ENCODE data around the gene MEF2D.

MEF2D gene

DNA sequence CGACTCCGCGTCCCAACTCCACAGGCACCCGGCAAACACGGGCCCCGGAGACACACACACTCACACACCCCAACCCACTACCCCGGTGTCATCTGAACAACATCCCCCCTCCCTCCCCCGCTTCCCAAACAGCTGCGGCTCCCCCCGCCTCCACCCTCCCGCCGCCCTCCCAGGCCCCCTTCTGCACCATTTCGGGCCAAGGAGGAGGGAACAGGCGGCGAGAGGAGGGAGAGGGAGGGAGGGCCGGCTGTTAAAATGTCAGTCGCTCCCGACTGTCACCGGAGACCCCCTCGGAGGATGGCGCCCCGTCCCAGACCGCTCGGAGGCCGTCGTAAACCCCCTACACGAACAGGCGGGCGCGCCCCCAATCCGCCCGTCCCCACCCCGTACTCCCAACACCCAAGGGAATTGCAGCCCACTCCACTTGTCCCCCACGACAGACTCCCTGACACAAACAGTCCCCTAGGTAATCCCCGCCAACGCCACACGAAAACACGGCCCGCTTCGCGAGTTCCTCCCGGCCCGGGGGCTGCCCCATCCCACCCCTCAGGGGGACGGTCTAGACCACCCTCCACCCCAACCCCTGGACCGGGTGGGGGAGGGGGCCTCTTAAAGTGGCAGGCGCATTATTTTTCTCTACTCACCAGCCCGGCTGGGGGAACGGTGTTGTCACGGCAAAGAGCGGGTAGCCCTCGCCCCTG lies 583 bp downstream of the MEF2D start:
- FAIRE-seq: no peak

GRCh38 chr1:156499194-156499841 lies 1.3 kb downstream of the MEF2D start:
- FAIRE-seq: no peak

GRCh38 chr1:156498432-156499193 lies 2.0 kb downstream of the MEF2D start:
- no peak for FAIRE-seq

- FAIRE-seq: no peak
Observed at GRCh38 chr1:156497743-156498431, 2.7 kb downstream of the MEF2D start.

- no peak for FAIRE-seq
Observed at GRCh38 chr1:156497078-156497742, 3.4 kb downstream of the MEF2D start.

DNA sequence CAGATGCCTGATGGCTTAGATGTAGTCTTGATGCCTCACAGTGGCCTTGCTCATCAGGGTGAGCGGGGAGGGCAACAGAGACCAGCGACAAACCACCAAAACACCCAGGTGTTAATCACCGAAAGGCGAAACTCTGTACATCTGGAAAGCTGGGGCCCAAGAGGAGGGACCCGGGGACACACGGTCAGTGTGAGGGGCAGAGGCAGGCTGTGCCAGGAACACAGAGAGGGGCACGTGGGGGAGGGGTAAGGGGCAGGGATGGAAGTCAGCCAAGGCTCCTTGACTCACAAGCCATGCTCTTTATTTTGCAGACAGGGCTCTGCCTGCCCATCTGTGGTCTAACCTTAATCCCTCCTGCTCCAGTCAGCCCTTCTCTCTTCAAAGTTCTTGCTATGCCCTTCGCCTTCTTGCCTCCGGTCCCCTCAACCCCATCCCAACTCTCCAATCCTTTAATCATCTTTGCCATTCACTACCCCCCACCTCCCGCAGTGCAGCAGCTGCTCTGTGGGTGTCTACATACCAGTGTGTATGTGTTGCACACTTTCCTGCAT lies 4.3 kb downstream of the MEF2D start:
- FAIRE-seq: no peak

GRCh38 chr1:156495401-156496140 lies 5.0 kb downstream of the MEF2D start:
- no peak for FAIRE-seq

DNA sequence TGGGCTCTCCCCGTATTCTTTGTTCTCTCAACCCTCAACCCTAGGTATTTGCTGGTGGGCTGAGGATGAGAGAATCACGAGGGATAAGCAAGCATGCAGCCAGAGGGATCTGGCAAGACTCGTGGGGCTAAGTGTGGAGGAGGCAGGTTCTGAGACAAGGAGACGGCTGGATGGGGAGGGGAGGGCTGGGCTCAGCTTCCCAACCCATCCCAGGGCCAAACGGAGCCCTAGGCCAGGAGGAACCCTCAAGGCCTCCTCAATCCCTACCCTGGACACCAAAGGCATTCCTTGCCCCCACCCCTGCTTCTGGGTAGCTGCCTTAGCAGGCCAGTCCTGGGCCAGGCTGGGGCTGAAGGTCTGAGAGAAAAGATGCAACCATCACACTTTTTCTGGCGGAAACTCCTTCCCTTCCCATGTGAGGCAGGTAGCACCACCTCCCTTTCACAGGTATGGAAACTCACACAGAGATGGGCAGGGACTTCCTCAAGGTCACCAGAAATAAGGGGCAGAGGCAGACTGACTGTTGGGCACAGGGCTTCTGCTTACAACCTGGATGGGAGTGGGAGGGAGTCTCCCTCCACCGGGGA lies 6.2 kb downstream of the MEF2D start:
- no peak for FAIRE-seq

DNA sequence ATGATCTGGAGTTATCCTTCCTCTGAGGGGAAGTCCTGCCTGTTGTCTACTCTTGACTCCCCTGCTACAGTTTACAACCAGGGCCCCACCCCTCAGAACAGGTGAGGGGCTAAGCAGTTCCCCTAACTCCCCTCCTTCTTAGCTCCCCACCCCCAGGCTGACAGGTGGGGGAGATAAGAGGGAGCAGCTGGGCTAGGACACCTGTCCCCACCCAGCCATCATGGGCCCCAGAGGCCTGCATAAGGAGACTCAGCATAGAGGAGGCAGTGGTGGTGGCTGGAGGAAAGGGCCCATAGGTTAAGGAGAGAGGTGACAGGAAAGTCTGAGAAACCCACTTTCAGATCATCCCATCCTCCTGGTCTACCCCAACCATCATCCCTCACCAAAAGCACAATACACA lies 6.8 kb downstream of the MEF2D start:
- FAIRE-seq: no peak

DNA sequence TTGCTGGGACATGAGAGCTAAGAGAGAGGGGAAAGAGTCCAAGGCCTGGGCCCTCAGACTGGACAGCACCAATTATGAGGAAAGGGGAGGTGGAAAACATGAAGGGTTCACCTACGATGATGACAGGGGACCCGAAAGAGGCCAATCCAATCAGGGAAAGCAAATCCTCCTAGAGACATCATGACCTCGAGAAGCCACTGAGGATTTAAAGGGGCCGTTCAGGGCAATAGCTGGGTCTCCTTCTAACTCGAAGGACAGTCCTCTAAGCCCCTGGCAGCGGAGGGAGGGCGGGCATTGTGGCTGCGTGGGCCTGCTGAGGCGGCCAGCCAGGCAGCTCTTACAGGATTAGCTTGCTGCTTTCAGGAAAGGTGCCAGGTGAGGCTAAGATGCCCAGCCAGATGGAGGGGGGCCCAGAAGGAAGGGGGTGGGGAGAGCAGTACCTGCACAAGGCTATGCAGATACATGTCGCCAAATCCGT lies 7.4 kb downstream of the MEF2D start:
- no peak for FAIRE-seq

- no peak for FAIRE-seq
Observed at GRCh38 chr1:156492591-156493080, 7.9 kb downstream of the MEF2D start.

DNA sequence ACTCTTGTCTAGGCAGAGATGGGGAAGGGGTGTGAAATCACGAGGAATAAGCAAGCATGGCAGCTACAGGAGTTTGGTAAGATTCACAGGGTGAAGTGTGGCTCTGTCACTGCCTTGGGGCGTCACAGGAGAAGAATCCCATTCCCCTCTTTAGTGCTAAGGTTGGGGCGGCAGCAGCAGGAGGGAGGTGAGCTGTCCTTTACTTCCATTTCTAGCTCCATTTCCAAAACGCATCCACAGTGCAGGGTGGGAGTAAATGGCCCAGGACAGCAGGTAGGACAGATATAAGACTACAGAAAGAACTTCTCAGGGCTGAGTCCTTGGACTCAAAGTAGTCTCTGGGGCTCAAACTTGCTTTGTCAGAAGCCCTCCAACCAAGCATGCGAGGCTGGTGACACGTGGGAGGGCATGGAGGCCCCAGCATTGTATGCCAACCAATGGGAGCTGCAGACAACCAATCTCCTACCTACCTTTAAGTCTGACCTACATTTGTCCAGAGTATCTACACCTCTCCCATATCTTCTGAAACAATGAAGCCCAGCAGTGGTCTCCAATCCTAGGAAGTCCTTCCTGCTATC lies 8.5 kb downstream of the MEF2D start:
- no peak for FAIRE-seq

- no peak for FAIRE-seq
Observed at GRCh38 chr1:156491151-156491949, 9.2 kb downstream of the MEF2D start.

DNA sequence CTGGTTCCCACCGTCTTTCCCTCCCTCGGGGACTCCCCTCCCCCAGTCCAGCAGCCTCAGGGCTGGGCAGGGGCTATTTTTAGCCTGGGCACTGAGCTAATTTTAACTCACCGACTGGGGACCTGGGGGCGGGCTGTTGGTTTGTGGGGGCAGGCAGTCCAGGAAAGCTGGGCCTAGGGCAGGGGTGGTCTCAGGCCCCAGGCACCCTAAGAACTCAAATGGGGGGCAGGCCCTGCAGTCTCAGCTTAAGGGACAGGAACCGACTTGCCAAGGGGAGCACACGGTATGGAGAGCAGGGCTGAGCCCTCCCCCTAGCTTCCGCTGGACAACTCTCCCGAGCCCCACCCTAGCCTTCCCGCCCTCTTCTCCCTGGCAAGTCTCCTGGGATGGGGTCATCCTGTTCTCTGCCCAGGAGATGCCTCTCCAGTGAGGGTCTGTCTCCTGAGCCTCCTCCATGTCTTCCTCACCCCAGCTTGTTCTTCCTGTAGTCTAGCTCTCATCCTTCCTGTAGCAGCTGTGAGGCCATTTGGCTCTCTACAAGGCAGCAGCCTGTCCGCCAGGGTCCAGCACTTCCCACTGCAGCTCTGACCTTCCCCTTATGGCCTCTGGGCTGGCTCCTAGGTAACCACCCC lies 10.1 kb downstream of the MEF2D start:
- FAIRE-seq: no peak

DNA sequence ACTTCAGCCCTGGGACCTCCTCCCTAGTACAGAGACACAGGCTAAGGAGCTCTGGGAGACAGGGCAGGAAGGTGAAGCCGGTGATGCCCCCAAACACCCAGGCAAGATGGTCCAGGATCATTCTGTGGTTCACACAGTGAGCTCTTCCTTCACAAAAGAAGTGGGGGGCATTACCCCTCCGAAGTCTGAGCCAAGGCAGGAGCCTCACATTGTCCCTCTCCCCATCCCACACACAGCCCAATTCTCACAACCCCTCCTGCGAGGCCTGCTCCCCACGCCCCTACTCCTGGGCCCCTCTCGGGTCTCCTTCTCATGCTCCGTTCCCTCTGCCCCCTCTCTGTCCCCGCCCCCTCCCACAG lies 10.7 kb downstream of the MEF2D start:
- no peak for FAIRE-seq

GRCh38 chr1:156489166-156489934 lies 11.2 kb downstream of the MEF2D start:
- no peak for FAIRE-seq

- FAIRE-seq: no peak
Observed at GRCh38 chr1:156488566-156489165, 11.9 kb downstream of the MEF2D start.

DNA sequence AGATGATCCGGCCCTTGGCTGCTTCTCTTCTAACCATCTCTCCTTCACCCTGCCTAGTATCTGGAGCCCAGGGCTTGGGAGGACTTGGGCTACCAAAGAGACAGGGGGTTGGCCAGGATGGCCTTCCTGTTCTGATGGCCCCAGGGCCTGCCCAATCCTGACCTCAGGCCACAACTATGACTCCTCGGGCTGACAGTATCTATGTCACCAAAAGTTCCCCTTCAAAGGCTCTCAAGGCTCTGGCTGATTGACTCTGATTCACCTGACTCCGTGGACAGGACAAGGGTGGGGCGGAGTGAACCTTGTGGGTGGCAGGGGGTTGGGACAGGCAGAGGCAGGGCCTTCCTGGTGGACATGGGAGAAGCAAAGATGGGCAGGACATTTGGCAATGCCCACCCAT lies 12.7 kb downstream of the MEF2D start:
- no peak for FAIRE-seq

All from endometrium (tissue), 2 donors.